Naive thymus-derived CD4-positive, alpha-beta T cell (primary cell): Measurements from ENCODE around the gene PALLD. TPM values are rescaled to one million over a fixed set of nuclear protein-coding genes. Genes with fewer than 3 reads are reported as not detected.

Experiments
- ATAC-seq: fragments of 150-1000 bp; cut with Tn5 transposase; 2 replicates; pipeline ENCODE4 v1.10.0; 2021; ENCODE audit warnings: mild to moderate bottlenecking, moderate library complexity
- CTCF ChIA-PET: fragments of 350-600 bp; sonication (Branson Sonifier 250); formaldehyde crosslinking; loops from one replicate; lab custom pipeline; 2021; ENCODE audit warnings: antibody characterized with exemption; lab: Charles Lee
- POLR2A ChIA-PET: fragments of 350-600 bp; sonication (Branson Sonifier 250); formaldehyde crosslinking; loops from one replicate; lab custom pipeline; 2021; ENCODE audit warnings: antibody characterized with exemption, inconsistent platforms; lab: Charles Lee
- DNase-seq, 9 donors: peaks; one replicate each; pipeline versions ENCODE4 v3.0.0 to v3.0.0-alpha.2; 2020 to 2022; ENCODE audit warnings: mixed read lengths in 1 of 9
- H3K27ac ChIP-seq: one replicate; pipeline ENCODE4 v1.7.0; 2013; ENCODE audit warnings: mild to moderate bottlenecking, low read depth, low read length, moderate library complexity
- H3K27me3 ChIP-seq, 2 donors: one replicate each; pipeline ENCODE4 v1.7.0; 2013; ENCODE audit warnings: low read length in 2 of 2, mild to moderate bottlenecking in 2 of 2, moderate library complexity in 2 of 2; ENCODE audit not compliant: control insufficient read depth in 2 of 2, insufficient read depth in 2 of 2
- H3K36me3 ChIP-seq, 3 experiments: 1 replicate in 2 of 3; 2 replicates in 1 of 3; pipeline ENCODE4 v1.7.0; 2013; ENCODE audit warnings: low read length in 3 of 3, mild to moderate bottlenecking in 3 of 3, moderate library complexity in 1 of 3; ENCODE audit not compliant: insufficient read depth in 3 of 3, control insufficient read depth in 2 of 3
- H3K4me1 ChIP-seq, 2 donors: one replicate each; pipeline ENCODE4 v1.7.0; 2013; ENCODE audit warnings: low read length in 2 of 2, mild to moderate bottlenecking in 2 of 2, moderate library complexity in 1 of 2; ENCODE audit not compliant: control insufficient read depth in 2 of 2, insufficient read depth in 2 of 2
- H3K4me3 ChIP-seq: 2 replicates; pipeline ENCODE4 v1.7.0; 2013; ENCODE audit warnings: mild to moderate bottlenecking, low read length
- H3K9me3 ChIP-seq, 3 experiments: 1 replicate in 2 of 3; 2 replicates in 1 of 3; pipeline ENCODE4 v1.7.0; 2013; ENCODE audit warnings: low read length in 3 of 3; ENCODE audit not compliant: control insufficient read depth in 2 of 3
- H3K27ac Mint-ChIP-seq, 9 donors: one replicate each; pipeline ENCODE4 v1.8.0; 2020 to 2022; ENCODE audit warnings: mixed read lengths in 9 of 9, mild to moderate bottlenecking in 8 of 9, moderate library complexity in 5 of 9, inconsistent platforms in 2 of 9
- H3K27me3 Mint-ChIP-seq, 5 donors: one replicate each; pipeline ENCODE4 v1.8.0; 2021 to 2022; ENCODE audit warnings: mixed read lengths in 5 of 5, mild to moderate bottlenecking in 1 of 5
- H3K36me3 Mint-ChIP-seq, 5 donors: one replicate each; pipeline ENCODE4 v1.8.0; 2020 to 2022; ENCODE audit warnings: mixed read lengths in 5 of 5, mild to moderate bottlenecking in 3 of 5, inconsistent platforms in 1 of 5
- H3K4me1 Mint-ChIP-seq, 7 donors: one replicate each; pipeline ENCODE4 v1.8.0; 2020 to 2022; ENCODE audit warnings: mixed read lengths in 7 of 7, mild to moderate bottlenecking in 3 of 7, inconsistent platforms in 1 of 7
- H3K4me3 Mint-ChIP-seq, 10 donors: one replicate each; pipeline ENCODE4 v1.8.0; 2020 to 2022; ENCODE audit warnings: mild to moderate bottlenecking in 10 of 10, mixed read lengths in 10 of 10, moderate library complexity in 6 of 10, inconsistent platforms in 2 of 10
- H3K9me3 Mint-ChIP-seq, 11 donors: one replicate each; pipeline ENCODE4 v1.8.0; 2020 to 2022; ENCODE audit warnings: mixed read lengths in 11 of 11, mild to moderate bottlenecking in 4 of 11, inconsistent platforms in 1 of 11, moderate library complexity in 1 of 11
- intact Hi-C, 2 donors: fragments of 100-400 bp; cut with micrococcal nuclease; formaldehyde crosslinking; loops; one replicate each; pipeline ENCODE4 v1.15.1; 2023
- polyA plus RNA-seq, 2 donors: library from polyadenylated mRNA; unstranded; fragments of 300-500 nt; fragmentation: Illumina TruSeq; gene quantifications; one replicate each; pipeline ENCODE4 v1.2.3, GENCODE V29; 2021
- total RNA-seq, 6 experiments: library from RNA in 5 of 6; stranded (reverse) in 5 of 6; gene quantifications; 1 replicate in 5 of 6; 2 replicates in 1 of 6; pipeline ENCODE4 v1.2.3 and lab custom pipeline; 2021 to 2026

Gene PALLD
- total and polyA plus RNA-seq, 7 experiments from 2014 or later: 0.51 to 11.9 (median 0.76) TPM

DNA sequence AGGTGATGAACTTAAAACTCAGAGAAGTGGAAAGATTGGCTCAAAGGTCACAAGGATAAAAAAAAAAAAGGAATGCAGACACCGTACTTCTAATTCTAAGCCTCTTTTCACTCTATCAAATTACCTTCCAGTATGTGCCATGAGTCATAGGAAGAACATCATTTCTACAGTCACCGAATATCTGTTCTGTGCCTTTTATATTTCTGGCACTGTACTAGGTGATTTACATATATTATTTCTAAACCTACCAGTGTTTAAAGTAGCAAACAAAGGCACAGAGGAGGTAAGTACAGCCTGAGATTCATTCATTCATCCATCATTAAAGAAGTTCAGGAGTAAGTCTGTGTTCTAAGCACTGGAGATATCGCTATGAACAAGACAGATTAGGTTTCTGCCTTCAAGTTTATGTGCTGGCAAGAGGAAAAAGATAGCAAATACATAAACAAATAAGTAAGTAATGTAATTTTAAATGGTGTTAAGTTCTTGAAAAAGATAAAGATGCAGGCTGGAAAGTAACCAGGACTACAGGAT, 65.3 kb downstream of the PALLD start:
- intact Hi-C loops: no loop called here

DNA sequence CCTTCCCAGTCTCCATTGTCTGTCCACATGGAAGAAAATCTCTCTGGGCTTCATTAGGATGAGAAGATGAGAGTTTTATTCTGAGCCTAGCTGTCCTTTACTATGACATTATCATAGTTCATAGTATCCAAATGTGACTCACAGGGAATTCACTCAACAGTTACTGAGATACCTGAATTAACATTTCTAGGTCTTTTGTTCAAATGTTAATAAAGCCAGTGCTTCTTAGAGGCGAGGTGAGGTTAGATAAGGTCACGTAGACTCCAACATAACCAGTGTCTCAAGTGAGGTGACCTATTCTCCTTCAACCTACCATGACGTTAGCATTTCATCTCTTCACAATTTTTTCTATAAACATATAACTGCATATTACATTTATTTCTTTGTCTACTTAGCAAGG, 67.2 kb downstream of the PALLD start:
- ChIA-PET CTCF (no interaction called here), POLR2A (no interaction called here)
- intact Hi-C loops: no loop called here
- no peak overlapping the region for H3K4me3 Mint-ChIP-seq
- H3K4me1 ChIP-seq: no peaks in the 10 kb centered on the region
- H3K36me3 ChIP-seq: no peaks in the 10 kb centered on the region
- H3K36me3 Mint-ChIP-seq: no peaks in the 10 kb centered on the region
- ATAC-seq (no peak), DNase-seq (no peak)
- H3K4me3 ChIP-seq: no peak overlapping the region
- H3K27me3 ChIP-seq: no peaks in the 10 kb centered on the region
- H3K9me3 Mint-ChIP-seq: peaks cover 0 to 2% (median 0%) of the 10 kb centered on the region in 11 donors
- H3K27ac Mint-ChIP-seq: no peak overlapping the region
- no peaks in the 10 kb centered on the region for H3K9me3 ChIP-seq
- peaks cover 2 to 20% (median 3%) of the 10 kb centered on the region in 5 donors for H3K27me3 Mint-ChIP-seq
- H3K4me1 Mint-ChIP-seq: no peaks in the 10 kb centered on the region
- H3K27ac ChIP-seq: no peak overlapping the region

More for the DNA sequence above, 65.3 kb downstream of the PALLD start:
- DNase-seq (no peak), ATAC-seq (no peak)
- H3K9me3 Mint-ChIP-seq: peaks cover 0 to 2% (median 0%) of the 10 kb centered on the region in 11 donors
- Histone ChIP-seq H3K9me3 (no peaks in the 10 kb centered on the region), H3K27me3 (no peaks in the 10 kb centered on the region), H3K4me1 (no peaks in the 10 kb centered on the region), H3K4me3 (no peak overlapping the region), H3K27ac (no peak overlapping the region), H3K36me3 (no peaks in the 10 kb centered on the region)
- no peak overlapping the region for H3K27ac Mint-ChIP-seq
- no peaks in the 10 kb centered on the region for H3K4me1 Mint-ChIP-seq
- POLR2A ChIA-PET: no interaction called here
- CTCF ChIA-PET: no interaction called here
- no peaks in the 10 kb centered on the region for H3K36me3 Mint-ChIP-seq
- H3K27me3 Mint-ChIP-seq: peaks cover 8 to 27% (median 14%) of the 10 kb centered on the region in 5 donors
- H3K4me3 Mint-ChIP-seq: no peak overlapping the region

DNA sequence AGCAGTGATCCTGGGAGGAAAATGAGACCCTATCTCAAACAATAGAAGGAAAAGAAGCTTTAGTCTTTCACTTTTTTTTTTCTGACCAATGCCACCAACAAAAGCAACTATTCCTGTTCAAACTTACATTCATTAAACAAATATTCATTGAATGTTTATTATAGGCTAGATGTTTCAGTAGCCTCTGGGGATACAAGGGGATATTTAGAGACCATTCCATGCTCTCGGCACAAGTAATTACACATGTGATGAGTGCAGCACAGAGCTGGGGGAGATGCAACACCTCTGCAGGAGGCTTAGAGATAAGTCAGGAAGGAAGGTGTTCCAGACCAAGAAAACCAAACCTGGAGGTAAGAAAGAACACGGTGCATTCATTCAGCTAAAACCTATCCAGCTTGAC, 68.3 kb downstream of the PALLD start:
- POLR2A ChIA-PET: no interaction called here
- H3K27ac Mint-ChIP-seq: peak overlapping the region in 1 of 9 donors; percentile 3

DNA sequence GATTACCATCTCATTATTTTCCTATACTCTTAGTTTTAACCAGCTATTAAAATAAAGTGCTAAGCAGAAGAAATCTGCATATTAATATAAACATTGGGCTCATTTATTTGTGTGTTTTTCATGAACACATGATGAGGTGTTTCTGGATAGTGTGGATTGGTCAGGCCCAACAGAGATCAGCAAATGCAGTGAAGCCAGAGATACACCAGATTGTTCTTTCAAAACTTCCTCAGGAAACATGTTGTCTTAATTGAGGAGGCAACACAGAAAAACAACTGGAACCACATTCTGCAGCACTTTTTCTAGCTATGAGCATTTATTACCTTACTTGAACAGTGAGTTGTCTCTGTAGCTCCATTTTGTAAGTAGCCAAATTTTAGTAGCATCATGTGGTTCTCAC, 69.9 kb downstream of the PALLD start:
- no peak overlapping the region for H3K4me3 ChIP-seq
- CTCF ChIA-PET: interaction anchor here (1.3 kb wide), 1 partner anchor 357 kb away, joined by 3 read pairs; no protein-coding TSS in a partner anchor
- POLR2A ChIA-PET: no interaction called here

More for the DNA sequence above, 68.3 kb downstream of the PALLD start:
- CTCF ChIA-PET: interaction anchor here (1.3 kb wide), 1 partner anchor 359 kb away, joined by 3 read pairs; no protein-coding TSS in a partner anchor
- Mint-ChIP-seq H3K4me1 (no peaks in the 10 kb centered on the region), H3K4me3 (no peak overlapping the region), H3K27me3 (peaks cover 0 to 21% (median 3%) of the 10 kb centered on the region in 5 donors), H3K36me3 (no peaks in the 10 kb centered on the region), H3K9me3 (peaks cover 0 to 2% (median 0%) of the 10 kb centered on the region in 11 donors)
- Histone ChIP-seq H3K27ac (no peak overlapping the region), H3K4me3 (no peak overlapping the region), H3K4me1 (no peaks in the 10 kb centered on the region), H3K27me3 (no peaks in the 10 kb centered on the region), H3K9me3 (no peaks in the 10 kb centered on the region), H3K36me3 (no peaks in the 10 kb centered on the region)
- ATAC-seq (no peak), DNase-seq (no peak)
- intact Hi-C loops: no loop called here

DNA sequence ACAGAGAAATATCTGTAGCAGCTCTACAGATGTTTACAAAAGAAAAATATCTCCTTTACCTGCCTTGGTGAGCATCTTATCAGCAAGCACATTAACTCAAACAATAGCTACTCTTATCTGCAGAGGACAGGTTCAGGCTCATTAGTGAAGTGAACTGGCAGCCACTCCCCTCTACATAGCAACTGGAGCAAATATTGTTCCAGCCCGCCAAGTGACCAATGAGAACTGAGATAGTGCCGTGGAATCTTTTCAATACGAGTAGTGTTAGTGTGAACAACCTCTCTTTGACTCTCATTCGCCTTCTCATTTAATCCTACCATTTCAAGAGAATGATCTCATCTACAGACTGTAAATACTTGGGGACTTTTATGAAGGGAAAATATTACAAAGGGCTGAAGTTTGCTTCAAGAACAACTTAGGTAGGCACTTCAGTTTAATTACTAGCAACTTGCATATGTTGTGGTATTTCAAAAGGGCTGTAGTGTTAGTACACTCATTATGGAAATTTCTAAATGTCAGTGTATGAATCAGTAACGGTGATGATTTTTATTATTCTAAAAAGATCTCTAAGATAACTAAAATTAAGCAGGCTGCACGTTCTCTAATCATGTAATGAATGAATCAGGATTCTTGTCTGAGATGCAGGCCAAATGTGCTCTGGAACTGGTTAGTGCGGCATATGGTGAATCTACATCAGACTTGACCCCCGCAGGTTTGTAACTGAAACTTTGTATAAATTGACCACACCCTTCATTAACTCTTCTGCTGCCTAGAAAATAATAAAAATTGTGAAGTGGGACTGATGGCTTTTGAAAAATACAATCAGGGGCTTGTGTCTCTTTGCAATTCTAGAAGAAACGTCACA, 72.4 kb downstream of the PALLD start:
- ChIA-PET CTCF (no interaction called here), POLR2A (no interaction called here)
- Histone ChIP-seq H3K27ac (no peak overlapping the region), H3K4me1 (no peaks in the 10 kb centered on the region), H3K27me3 (no peaks in the 10 kb centered on the region), H3K9me3 (no peaks in the 10 kb centered on the region), H3K36me3 (no peaks in the 10 kb centered on the region), H3K4me3 (no peak overlapping the region)
- intact Hi-C loops: no loop called here
- no peak for ATAC-seq
- no peaks in the 10 kb centered on the region for H3K4me1 Mint-ChIP-seq
- H3K27ac Mint-ChIP-seq: no peak overlapping the region
- H3K9me3 Mint-ChIP-seq: peaks cover 0 to 2% (median 0%) of the 10 kb centered on the region in 11 donors
- DNase-seq: no peak
- peaks cover 0 to 12% (median 3%) of the 10 kb centered on the region in 5 donors for H3K27me3 Mint-ChIP-seq
- H3K36me3 Mint-ChIP-seq: no peaks in the 10 kb centered on the region
- H3K4me3 Mint-ChIP-seq: no peak overlapping the region

More for the DNA sequence above, 69.9 kb downstream of the PALLD start:
- DNase-seq: no peak
- intact Hi-C loops: no loop called here
- no peaks in the 10 kb centered on the region for H3K9me3 ChIP-seq
- Mint-ChIP-seq H3K4me3 (no peak overlapping the region), H3K9me3 (peaks cover 0 to 2% (median 0%) of the 10 kb centered on the region in 11 donors), H3K27ac (no peak overlapping the region), H3K27me3 (peaks cover 0 to 21% (median 3%) of the 10 kb centered on the region in 5 donors), H3K4me1 (no peaks in the 10 kb centered on the region), H3K36me3 (no peaks in the 10 kb centered on the region)
- no peak for ATAC-seq
- no peaks in the 10 kb centered on the region for H3K27me3 ChIP-seq
- no peak overlapping the region for H3K27ac ChIP-seq
- H3K36me3 ChIP-seq: no peaks in the 10 kb centered on the region
- H3K4me1 ChIP-seq: no peaks in the 10 kb centered on the region

DNA sequence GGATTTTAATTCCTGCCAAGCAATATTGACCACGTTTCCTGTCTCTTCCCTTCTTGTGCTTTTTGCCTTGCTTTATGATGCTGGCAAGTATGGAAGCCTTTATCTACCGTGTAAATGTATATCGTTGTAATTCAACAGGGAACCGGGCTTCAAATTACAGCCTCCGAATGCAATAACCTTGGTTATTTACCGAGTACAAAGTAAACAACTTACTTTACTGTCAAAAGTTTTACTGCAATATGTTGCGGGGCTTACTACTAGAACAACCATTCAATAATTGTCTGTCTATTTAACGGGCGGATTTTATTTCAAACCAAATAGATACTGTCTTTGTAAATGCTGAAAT, 73.1 kb downstream of the PALLD start:
- H3K36me3 ChIP-seq: no peaks in the 10 kb centered on the region
- ATAC-seq: no peak
- intact Hi-C loops: no loop called here
- no peaks in the 10 kb centered on the region for H3K36me3 Mint-ChIP-seq
- H3K4me3 ChIP-seq: no peak overlapping the region
- ChIA-PET CTCF (no interaction called here), POLR2A (no interaction called here)
- peaks cover 0 to 11% (median 3%) of the 10 kb centered on the region in 5 donors for H3K27me3 Mint-ChIP-seq
- no peak overlapping the region for H3K4me3 Mint-ChIP-seq
- no peaks in the 10 kb centered on the region for H3K4me1 ChIP-seq
- no peaks in the 10 kb centered on the region for H3K9me3 ChIP-seq
- no peak overlapping the region for H3K27ac ChIP-seq
- H3K27me3 ChIP-seq: no peaks in the 10 kb centered on the region
- no peak overlapping the region for H3K27ac Mint-ChIP-seq
- DNase-seq: no peak
- H3K9me3 Mint-ChIP-seq: peaks cover 0 to 2% (median 0%) of the 10 kb centered on the region in 11 donors
- H3K4me1 Mint-ChIP-seq: no peaks in the 10 kb centered on the region
